Measurements from ENCODE around the gene UBE3B.
"Not testable (repeated sequence)": the region's sequence is repeated elsewhere in the genome, so short reads cannot be mapped to it uniquely, and the experiment has no call there.

Gene UBE3B

DNA sequence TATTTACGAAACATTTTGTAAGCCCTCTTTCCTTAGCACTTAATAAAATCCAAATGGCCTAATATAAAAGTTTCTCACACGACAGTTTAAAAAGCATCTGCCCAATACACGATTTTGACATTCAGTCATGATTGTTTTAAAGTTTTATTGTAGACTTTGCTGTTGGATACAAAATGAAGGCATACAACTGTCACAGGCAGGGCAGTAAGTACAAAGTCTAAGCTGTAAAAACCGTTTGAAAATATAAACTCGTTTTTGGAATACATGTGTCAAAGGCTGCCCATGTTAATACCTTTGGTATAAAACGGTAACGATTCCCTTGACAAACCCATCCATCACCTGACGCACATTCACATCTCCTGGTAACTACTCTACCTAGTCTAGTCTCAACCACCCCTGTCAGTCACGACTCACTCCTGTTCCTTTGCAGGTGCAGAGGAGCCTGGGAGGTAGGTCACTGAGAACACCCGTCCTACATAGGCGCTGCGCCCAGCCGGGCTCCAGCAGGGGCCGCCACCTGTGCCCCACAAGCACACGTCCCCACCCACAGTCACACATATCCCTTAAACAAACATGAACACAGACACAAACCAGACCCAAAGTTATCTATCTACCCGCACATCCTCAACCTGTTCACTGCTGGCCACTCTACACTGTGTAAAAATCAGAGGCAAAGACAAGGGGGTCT is 27.4 kb upstream of the UBE3B start:
- no peak for DNase-seq

GRCh38 chr12:109450980-109451379 is 26.5 kb upstream of the UBE3B start:
- DNase-seq = no peak

GRCh38 chr12:109451400-109451799 is 26.0 kb upstream of the UBE3B start:
- DNase-seq = no peak

DNA sequence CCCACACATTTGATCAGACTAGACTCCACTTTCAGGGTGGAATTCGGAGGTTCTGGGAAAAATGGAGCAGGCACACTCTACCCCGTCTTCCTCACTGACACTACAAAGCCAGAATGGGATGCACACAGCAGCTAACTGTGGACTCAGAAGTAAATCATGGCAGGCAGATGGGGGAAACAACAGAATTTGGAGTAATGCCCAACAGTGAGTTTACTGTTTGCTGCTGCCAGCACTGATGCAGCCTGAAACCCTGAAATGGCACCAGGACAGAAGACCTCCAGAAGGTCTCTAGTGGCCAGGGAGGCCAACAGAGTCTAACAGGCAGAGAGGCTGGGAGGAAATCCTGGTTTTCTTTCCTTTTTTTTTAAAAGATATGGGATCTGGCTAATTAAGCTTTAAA is 24.9 kb upstream of the UBE3B start:
- no peak for DNase-seq

GRCh38 chr12:109455706-109456105 is 21.7 kb upstream of the UBE3B start:
- DNase-seq = no peak

GRCh38 chr12:109458086-109458485 is 19.3 kb upstream of the UBE3B start:
- DNase-seq = no peak

DNA sequence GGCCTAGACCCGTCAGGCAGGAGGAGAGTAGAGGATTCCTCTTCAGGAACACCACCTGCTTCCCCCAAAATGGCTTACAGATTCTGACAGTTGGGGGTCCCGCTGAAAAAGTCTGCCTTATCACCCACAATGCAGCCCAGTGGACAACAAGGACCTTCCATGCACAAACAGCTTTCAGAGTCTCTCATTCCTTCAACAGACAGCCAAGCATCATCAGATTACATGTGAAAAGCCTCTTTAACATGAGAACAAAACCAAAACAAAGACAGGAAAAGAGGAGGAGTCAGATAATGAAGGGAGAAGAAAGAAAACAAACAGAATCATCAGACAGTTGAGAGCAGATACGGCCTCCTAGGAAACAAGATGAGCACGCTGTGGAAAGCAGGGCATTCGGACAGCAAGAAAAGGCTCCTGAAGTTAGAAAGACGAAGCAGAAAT is 18.6 kb upstream of the UBE3B start:
- DNase-seq = no peak

DNA sequence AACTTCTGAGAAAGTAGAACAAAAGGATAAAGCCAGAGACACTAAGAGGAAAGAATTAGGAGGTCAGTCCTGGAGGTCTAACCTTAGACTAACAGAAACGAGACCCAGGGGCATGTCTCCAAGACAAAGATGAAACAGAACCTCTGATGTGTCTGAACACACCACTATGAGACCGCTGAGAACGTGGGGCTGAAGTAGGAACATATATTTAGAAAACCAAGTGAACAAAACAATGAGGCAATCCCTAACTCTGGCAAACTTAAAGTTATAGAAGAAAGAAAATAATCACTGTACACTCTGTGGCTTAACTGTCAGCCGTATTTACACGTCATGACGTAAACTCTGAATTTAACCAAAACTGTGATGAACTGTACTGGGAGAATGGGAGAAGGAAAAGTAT is 18.2 kb upstream of the UBE3B start:
- no peak for DNase-seq

DNA sequence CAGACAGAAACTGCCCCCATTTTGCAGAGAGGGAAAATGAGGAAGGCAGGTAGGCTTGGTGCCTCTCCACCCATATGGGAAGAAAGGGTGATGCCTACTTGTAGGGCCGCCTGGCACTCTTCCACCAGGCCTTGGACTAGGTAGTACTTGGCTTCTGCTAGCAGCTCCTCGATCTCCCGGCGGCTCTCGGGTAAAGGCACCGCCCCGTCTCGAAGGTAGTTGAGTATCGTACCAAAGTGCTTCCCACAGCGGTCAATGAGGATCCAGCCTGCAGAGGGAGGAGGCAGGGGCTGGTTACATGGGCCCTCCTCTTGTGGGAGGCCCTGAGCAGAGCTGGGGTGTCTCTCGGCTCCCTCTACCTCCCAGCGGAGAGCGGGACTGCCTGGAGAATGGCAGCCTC is 16.9 kb upstream of the UBE3B start:
- DNase-seq = no peak

GRCh38 chr12:109461049-109461845 is 16.2 kb upstream of the UBE3B start:
- DNase-seq = no peak

GRCh38 chr12:109461846-109462756 is 15.3 kb upstream of the UBE3B start:
- no peak for DNase-seq

GRCh38 chr12:109462868-109463692 is 14.4 kb upstream of the UBE3B start:
- no peak for DNase-seq

GRCh38 chr12:109463756-109464155 is 13.7 kb upstream of the UBE3B start:
- no peak for DNase-seq

DNA sequence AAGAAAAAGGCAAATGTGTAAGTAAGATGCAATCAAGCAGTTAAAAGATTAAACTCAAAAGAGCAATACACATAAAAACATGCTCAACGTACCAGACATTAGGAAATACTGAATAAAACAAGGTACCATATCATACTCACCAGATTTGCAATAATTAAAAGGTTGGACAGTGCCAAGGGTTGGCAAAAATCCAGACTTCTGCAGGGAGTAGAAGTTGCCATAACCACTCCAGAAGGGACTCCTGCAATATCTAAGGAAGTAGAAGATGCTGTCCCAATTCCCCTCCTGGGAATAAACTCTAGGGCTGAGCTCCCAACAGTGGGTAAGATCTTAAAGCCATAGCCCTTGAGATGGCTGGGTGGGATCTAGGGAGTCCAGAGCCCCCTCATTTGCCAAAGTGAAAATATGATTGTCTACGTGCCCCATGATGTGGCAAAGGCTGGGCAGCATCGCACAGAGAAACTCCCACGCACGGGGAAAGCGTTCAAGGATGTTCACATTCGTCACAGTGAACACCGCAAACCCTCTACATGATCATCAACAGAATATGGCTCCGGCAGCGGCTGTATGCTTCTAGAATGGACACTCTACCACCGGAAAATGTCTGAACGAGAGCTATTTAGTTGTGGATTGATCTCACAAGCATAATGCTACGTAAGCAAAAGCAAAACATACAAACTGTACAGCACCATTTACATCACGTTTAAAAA is 12.6 kb upstream of the UBE3B start:
- no peak for DNase-seq

DNA sequence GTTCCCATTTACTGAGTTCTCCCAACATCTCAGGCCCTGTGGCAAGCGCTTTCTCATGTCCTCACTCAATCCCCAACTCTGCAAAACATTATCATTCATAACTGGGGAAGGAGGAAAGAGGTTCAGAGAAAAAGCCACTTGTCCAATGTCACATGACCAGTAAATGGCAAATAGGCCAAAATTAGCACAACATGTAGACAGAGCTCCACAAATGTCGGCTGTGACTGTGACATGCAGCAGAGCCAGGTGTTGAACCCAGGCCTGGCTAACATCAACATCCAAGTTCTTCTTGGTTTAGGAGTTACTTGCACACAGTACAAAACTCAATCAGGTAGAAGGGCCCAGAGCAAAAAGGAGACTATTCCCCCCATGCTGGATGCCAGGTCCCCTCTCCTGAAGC is 11.1 kb upstream of the UBE3B start:
- no peak for DNase-seq

- no peak for DNase-seq
Observed at GRCh38 chr12:109466821-109467220, 10.6 kb upstream of the UBE3B start.

DNA sequence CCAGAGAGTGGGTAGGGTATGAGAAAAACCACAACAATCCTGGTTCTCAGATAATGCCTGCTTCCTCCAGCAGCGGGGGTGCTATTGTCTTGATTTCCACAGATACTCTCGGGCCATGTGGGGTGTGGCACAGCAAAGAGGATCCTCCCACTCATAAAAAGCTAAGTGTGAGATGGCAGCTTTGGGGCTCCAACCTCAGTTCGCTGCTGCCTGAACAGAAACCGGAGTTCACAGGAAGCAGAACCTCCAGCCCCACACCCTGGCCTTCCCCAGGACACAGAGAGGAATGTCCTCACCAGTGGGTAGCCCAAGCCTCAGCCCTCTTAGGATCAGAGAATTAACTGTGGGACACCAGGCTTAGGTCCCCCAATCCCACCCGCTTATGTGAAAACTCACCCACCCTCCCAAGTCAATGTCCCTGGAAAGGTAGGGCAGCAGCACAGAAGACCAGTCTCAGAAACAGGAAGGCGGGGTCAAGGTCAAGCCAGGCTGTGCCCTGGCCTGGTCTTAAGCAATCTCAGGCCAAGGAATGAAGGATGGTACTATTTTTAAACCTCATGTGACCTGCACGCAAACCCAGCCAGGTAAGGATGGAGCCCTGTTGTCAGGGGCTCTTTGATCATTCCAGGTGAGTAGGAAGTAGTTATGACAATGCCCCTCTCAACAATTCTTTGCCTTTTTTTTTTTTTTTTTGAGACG is 9.3 kb upstream of the UBE3B start:
- DNase-seq = no peak

- no peak for DNase-seq
Observed at GRCh38 chr12:109469517-109469916, 7.9 kb upstream of the UBE3B start.

DNA sequence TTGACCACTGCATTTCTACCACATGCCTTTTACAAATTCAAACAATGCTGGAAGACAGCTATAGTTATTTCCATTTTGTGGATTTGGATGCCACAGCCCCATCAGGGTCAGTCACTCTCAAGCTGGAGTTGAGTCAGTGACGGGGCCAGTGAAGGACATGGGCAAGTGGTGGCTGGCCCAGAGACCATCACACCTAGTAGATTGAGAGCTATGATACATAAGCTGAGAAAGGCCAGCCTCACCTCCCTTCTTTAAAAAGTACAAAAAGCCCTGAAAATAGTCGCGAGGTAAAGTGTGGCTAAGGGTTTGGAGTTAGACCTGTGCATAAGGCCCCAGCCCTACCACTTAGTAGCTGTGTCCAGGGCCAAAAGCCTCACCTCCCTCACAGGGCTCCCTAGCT is 4.4 kb upstream of the UBE3B start:
- no peak for DNase-seq

GRCh38 chr12:109473526-109474270 is 3.7 kb upstream of the UBE3B start:
- DNase-seq = not testable (repeated sequence)

Data from stimulated activated CD4-positive, alpha-beta T cell treated with anti-CD3 and anti-CD28 coated beads, Interleukin-4, amount 100 ng/mL, for 1 hour (primary cell).